ENCODE measurements around the gene TCF12.

GRCh38 chr15:57044072-57044702 is 125.7 kb downstream of the TCF12 start:
- TF ChIP-seq CTCF (IDR thresholded peaks at IDR 0.05), result no peak
- no peak for TF ChIP-seq REST (IDR thresholded peaks at IDR 0.05; ENCODE audit: insufficient read depth in 1 of 2, low read depth in 2 of 2, low read length in 1 of 2)
- no peak for TF ChIP-seq POLR2AphosphoS5 (IDR thresholded peaks at IDR 0.05; ENCODE audit: low read depth, low read length)
- no peak for TF ChIP-seq TCF7L2 (IDR thresholded peaks at IDR 0.05; ENCODE audit: low read depth, low read length)
